Activated T-cell treated with anti-CD3 and anti-CD28 coated beads, Interleukin-2, amount 50 U/mL, for 24 hours (primary cell): Measurements from ENCODE around the gene LSR.

Source experiments
- DNase-seq: peaks from one replicate; pipeline ENCODE4 v3.0.0-alpha.2; 2020
- H3K27ac Mint-ChIP-seq: 2 replicates; pipeline ENCODE4 v1.8.0; 2020; ENCODE audit warnings: mild to moderate bottlenecking, mixed read lengths
- H3K27me3 Mint-ChIP-seq: 2 replicates; pipeline ENCODE4 v1.8.0; 2020; ENCODE audit warnings: mixed read lengths
- H3K36me3 Mint-ChIP-seq: 2 replicates; pipeline ENCODE4 v1.8.0; 2020; ENCODE audit warnings: low read depth, mixed read lengths
- H3K4me1 Mint-ChIP-seq: 2 replicates; pipeline ENCODE4 v1.8.0; 2020; ENCODE audit warnings: low read depth, mixed read lengths
- H3K4me3 Mint-ChIP-seq: 2 replicates; pipeline ENCODE4 v1.8.0; 2020; ENCODE audit warnings: mild to moderate bottlenecking, moderate library complexity, mixed read lengths
- H3K9me3 Mint-ChIP-seq: 2 replicates; pipeline ENCODE4 v1.8.0; 2020; ENCODE audit warnings: mixed read lengths

Gene LSR

GRCh38 chr19:35300339-35300649 lies 51.5 kb downstream of the LSR start:
- no peaks in the 10 kb centered on the region for H3K9me3 Mint-ChIP-seq
- H3K4me1 Mint-ChIP-seq, result no peaks in the 10 kb centered on the region
- DNase-seq, result no peak
- H3K27ac Mint-ChIP-seq, result no peak overlapping the region
- no peaks in the 10 kb centered on the region for H3K27me3 Mint-ChIP-seq
- H3K36me3 Mint-ChIP-seq, result no peaks in the 10 kb centered on the region
- H3K4me3 Mint-ChIP-seq, result no peak overlapping the region

GRCh38 chr19:35301961-35302360 lies 53.2 kb downstream of the LSR start:
- H3K9me3 Mint-ChIP-seq, result no peaks in the 10 kb centered on the region
- no peak overlapping the region for H3K4me3 Mint-ChIP-seq
- DNase-seq, result no peak
- H3K36me3 Mint-ChIP-seq, result no peaks in the 10 kb centered on the region
- H3K4me1 Mint-ChIP-seq, result no peaks in the 10 kb centered on the region
- no peak overlapping the region for H3K27ac Mint-ChIP-seq
- H3K27me3 Mint-ChIP-seq, result no peaks in the 10 kb centered on the region

- no peak for DNase-seq
- Mint-ChIP-seq H3K4me1 (no peaks in the 10 kb centered on the region), H3K9me3 (no peaks in the 10 kb centered on the region), H3K27ac (no peak overlapping the region), H3K36me3 (no peaks in the 10 kb centered on the region), H3K27me3 (no peaks in the 10 kb centered on the region), H3K4me3 (no peak overlapping the region)
Observed at GRCh38 chr19:35302446-35302845, 53.6 kb downstream of the LSR start.

DNA sequence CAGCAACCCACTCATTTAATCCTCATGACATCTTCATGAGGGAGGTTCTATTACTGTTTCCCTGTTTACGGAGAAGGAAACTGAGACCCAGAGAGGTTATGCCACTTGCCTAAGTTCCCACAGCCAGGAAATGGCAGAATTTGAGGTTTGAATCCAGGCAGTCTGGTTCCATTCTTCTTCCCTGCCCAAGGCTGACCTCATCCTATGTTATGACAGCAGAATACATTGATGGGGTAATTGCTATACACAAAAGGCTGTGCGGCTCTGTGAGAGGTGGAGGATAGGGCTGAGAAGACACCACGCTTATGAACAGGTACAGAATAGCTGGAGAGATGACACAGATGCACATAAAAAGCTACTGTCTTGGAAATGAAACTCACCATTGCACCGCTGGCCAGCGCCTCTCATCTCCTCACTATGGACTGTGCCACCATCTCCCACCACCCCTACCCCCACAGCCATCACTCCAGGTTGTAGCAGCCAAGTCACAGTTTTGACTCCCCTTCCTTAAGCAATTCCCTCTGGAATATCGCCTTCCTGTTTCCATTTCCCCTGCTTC lies 54.6 kb downstream of the LSR start:
- Mint-ChIP-seq H3K27ac (no peak overlapping the region), H3K4me3 (no peak overlapping the region), H3K36me3 (no peaks in the 10 kb centered on the region), H3K4me1 (no peaks in the 10 kb centered on the region), H3K27me3 (no peaks in the 10 kb centered on the region), H3K9me3 (no peaks in the 10 kb centered on the region)
- DNase-seq, result no peak

GRCh38 chr19:35304036-35304435 lies 55.2 kb downstream of the LSR start:
- Mint-ChIP-seq H3K9me3 (no peaks in the 10 kb centered on the region), H3K4me3 (no peak overlapping the region), H3K36me3 (no peaks in the 10 kb centered on the region), H3K4me1 (no peaks in the 10 kb centered on the region), H3K27me3 (no peaks in the 10 kb centered on the region), H3K27ac (no peak overlapping the region)
- no peak for DNase-seq

DNA sequence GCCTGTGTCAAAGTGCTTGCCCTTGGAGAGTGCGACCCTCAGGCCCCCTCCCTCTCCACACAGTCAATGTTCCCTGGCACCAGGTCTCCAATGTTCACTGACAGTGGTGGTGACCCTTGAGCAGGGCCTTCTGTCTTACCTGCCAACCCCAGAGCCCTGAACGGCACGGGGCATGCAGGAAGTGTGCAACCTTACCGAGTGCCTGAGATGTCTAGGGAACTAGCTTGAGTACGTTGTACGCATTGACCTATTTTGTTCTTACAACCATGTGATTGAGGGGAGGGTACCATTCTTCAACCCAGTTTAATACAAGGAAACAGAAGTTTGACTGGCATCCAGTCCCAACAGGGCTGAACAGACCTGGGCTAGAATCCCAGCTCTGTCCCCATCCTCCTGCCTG lies 56.4 kb downstream of the LSR start:
- H3K27me3 Mint-ChIP-seq, result no peaks in the 10 kb centered on the region
- DNase-seq, result no peak
- no peaks in the 10 kb centered on the region for H3K9me3 Mint-ChIP-seq
- peaks cover under 1% of the 10 kb centered on the region for H3K4me1 Mint-ChIP-seq
- H3K36me3 Mint-ChIP-seq, result no peaks in the 10 kb centered on the region
- no peak overlapping the region for H3K4me3 Mint-ChIP-seq
- H3K27ac Mint-ChIP-seq, result no peak overlapping the region

DNA sequence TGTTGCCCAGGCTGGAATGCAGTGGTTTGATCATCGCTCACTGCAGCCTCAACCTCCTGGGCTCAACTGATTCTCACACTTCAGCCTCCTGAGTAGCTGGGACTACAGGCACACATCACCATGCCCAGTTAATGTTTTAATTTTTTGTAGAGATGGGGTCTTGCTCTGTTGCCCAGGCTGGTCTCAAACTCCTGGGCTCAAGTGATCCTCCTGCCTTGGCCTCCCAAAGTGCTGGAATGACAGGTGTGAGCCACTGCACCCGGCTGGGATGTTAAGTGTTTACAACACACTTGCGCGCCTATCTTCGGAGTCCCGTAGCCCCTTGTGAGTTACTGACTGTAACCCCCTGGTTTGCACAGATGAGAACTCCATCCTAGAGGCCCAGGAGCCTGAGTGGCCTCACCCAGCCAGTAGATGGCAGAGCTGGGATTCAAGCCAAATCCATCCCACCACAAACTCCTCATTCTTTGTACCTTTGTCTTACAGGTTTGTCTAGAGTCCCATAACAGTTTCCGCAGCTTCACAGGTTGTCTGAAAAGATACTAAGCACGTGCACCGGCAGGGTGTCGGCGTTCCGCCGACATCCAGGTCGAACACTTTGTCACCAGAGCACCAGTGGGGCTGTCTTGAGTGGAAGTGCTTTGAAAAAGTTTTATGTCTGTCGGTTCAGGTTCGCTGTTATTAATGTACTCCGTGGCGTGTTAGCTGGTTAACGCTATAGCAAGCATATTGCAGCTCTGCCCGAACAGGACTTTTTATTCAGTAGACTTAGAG lies 57.9 kb downstream of the LSR start:
- Mint-ChIP-seq H3K27me3 (no peaks in the 10 kb centered on the region), H3K9me3 (no peaks in the 10 kb centered on the region), H3K27ac (no peak overlapping the region), H3K4me1 (peaks cover 2% of the 10 kb centered on the region), H3K4me3 (no peak overlapping the region), H3K36me3 (no peaks in the 10 kb centered on the region)
- DNase-seq, result no peak

DNA sequence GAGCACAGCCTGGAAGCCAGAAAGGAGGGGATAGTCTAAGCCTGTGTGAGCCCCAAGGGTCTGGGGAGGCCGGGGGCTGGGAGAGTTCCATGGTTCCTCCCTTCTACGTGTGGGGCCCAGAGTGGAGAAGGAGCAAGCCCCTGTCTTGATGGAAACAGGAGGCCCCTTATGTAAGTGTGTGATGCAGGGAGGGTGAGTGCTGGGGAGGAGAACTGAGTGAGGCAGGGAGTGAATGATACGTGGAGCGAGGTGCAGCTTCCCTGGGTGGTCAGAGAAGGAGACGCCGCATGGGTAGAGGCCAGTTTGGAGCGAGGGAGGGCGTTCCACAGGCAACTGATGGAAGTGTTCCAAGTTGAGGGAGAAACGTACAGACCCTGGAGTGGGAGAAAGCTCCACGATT lies 59.1 kb downstream of the LSR start:
- H3K9me3 Mint-ChIP-seq, result no peaks in the 10 kb centered on the region
- no peak overlapping the region for H3K27ac Mint-ChIP-seq
- H3K27me3 Mint-ChIP-seq, result no peaks in the 10 kb centered on the region
- H3K4me3 Mint-ChIP-seq, result no peak overlapping the region
- DNase-seq, result no peak
- peaks cover 2% of the 10 kb centered on the region for H3K4me1 Mint-ChIP-seq
- no peaks in the 10 kb centered on the region for H3K36me3 Mint-ChIP-seq

DNA sequence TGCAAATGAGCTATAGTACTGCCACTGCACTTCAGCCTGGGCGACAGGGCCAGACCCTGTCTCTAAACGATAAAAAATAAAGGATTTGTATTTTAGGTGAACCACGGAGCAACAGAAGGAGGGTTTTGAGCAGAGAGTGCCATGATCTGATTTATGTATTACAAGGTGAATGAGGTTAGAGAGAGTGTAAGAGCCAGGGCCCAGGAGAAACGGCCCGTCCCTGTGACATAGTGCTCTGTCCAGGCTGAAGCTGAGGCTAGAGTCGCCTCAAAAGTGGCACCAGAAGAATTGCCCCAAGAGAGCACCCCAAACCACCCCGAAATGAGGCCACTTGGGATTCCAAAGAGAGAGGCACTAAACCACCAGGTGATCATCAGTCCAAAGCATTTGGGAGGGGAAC lies 60.1 kb downstream of the LSR start:
- Mint-ChIP-seq H3K27me3 (no peaks in the 10 kb centered on the region), H3K4me1 (peaks cover 2% of the 10 kb centered on the region), H3K9me3 (no peaks in the 10 kb centered on the region), H3K4me3 (no peak overlapping the region), H3K27ac (no peak overlapping the region), H3K36me3 (no peaks in the 10 kb centered on the region)
- no peak for DNase-seq

DNA sequence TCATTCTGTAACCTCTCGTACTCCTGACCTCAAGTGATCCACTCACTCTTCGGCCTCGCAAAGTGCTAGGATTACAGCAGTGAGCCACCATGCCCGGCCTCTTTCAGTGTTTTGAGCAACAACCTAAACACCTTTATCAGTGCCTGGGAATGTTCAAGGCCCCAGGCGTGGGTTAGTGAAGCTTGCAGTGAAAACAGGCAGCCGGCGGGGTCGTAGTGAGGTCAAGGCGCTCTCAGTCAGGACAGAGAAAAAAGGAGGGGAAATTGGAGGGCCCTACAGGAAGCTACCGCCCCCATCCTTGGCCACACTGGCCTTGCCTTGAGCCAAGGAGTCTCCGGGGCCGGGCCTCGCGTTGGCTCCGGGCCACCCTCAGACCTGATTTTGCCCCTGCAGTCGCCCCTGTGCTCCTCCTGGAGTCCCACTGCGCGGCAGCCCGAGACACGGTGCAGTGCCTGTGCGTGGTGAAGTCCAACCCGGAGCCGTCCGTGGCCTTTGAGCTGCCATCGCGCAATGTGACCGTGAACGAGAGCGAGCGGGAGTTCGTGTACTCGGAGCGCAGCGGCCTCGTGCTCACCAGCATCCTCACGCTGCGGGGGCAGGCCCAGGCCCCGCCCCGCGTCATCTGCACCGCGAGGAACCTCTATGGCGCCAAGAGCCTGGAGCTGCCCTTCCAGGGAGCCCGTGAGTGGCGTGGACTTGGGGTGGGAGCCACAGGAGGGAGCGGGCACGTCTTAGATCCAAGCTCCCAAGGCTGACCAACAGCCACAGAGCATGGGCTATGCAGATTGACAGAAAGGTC lies 60.9 kb downstream of the LSR start:
- Mint-ChIP-seq H3K9me3 (no peaks in the 10 kb centered on the region), H3K36me3 (no peaks in the 10 kb centered on the region), H3K4me1 (peaks cover 2% of the 10 kb centered on the region), H3K27me3 (no peaks in the 10 kb centered on the region), H3K27ac (no peak overlapping the region), H3K4me3 (no peak overlapping the region)
- no peak for DNase-seq

GRCh38 chr19:35310331-35310730 lies 61.5 kb downstream of the LSR start:
- no peak for DNase-seq
- Mint-ChIP-seq H3K36me3 (no peaks in the 10 kb centered on the region), H3K4me3 (no peak overlapping the region), H3K27ac (no peak overlapping the region), H3K9me3 (no peaks in the 10 kb centered on the region), H3K4me1 (peaks cover 2% of the 10 kb centered on the region), H3K27me3 (no peaks in the 10 kb centered on the region)

DNA sequence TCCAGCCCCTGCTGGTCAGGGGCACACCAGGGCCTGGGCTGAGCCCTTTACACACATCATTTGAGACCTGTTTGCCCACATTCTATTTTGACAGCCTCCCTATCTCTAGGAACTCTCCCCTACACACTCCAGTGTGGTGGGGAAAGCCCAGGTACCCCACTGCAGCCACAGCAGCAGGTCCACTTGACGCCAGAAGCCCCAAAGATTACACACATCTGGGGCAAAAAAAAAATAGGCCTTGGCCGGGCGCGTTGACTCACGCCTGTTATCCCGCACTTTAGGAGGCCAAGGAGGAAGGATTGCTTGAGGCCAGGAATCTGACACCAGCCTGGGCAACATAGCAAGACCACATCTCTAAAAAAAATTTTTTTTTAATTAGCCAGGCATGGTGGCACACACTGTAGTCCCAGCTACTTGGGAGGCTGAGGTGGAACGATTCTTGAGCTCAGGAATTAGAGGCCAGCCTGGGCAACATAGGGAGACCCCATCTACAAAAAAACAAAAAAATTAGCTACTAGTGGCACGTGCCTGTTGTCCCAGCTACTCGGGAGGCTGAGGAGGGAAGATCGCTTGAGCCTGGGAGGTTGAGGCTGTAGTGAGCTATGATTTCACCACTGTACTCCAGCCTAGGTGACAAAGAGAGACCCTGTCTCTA lies 62.1 kb downstream of the LSR start:
- Mint-ChIP-seq H3K27me3 (no peaks in the 10 kb centered on the region), H3K36me3 (no peaks in the 10 kb centered on the region), H3K4me1 (peaks cover 2% of the 10 kb centered on the region)

GRCh38 chr19:35311901-35312665 lies 63.3 kb downstream of the LSR start:
- Mint-ChIP-seq H3K27ac (no peak overlapping the region), H3K4me3 (no peak overlapping the region), H3K4me1 (peaks cover 2% of the 10 kb centered on the region), H3K9me3 (no peaks in the 10 kb centered on the region), H3K27me3 (no peaks in the 10 kb centered on the region), H3K36me3 (no peaks in the 10 kb centered on the region)
- DNase-seq, result no peak

More for the DNA sequence above, 62.1 kb downstream of the LSR start:
- no peak overlapping the region for H3K27ac Mint-ChIP-seq
- DNase-seq, result no peak
- no peaks in the 10 kb centered on the region for H3K9me3 Mint-ChIP-seq
- no peak overlapping the region for H3K4me3 Mint-ChIP-seq

GRCh38 chr19:35313587-35313986 lies 64.8 kb downstream of the LSR start:
- no peaks in the 10 kb centered on the region for H3K9me3 Mint-ChIP-seq
- H3K4me1 Mint-ChIP-seq, result peaks cover 4% of the 10 kb centered on the region
- H3K36me3 Mint-ChIP-seq, result no peaks in the 10 kb centered on the region
- no peak overlapping the region for H3K4me3 Mint-ChIP-seq
- H3K27ac Mint-ChIP-seq, result no peak overlapping the region
- no peaks in the 10 kb centered on the region for H3K27me3 Mint-ChIP-seq
- no peak for DNase-seq
